Measurements from ENCODE around the gene CCL11. TPM values are rescaled to one million over a fixed set of nuclear protein-coding genes. Genes with fewer than 3 reads are reported as not detected.

The CCL11 gene
- total RNA-seq, 4 donors from 2014 or later: not detected

- Histone ChIP-seq H3K4me1 (peaks cover 58% of the 10 kb centered on the region), H3K9me3 (no peaks in the 10 kb centered on the region), H3K36me3 (no peaks in the 10 kb centered on the region), H3K4me3 (no peak overlapping the region), H3K27ac (peak overlapping the region; percentile 10), H3K27me3 (no peaks in the 10 kb centered on the region)
- 50% methylated on average over 7 of the region's 7 CpGs for WGBS
- TF ChIP-seq CTCF (IDR thresholded peaks at IDR 0.05): no peak
- no peak for TF ChIP-seq EP300 (IDR thresholded peaks at IDR 0.05)
- no peak for TF ChIP-seq POLR2AphosphoS5 (IDR thresholded peaks at IDR 0.05)
- DNase-seq (ENCODE audit: low spot score in 2 of 2): no peak
Measured at GRCh38 chr17:34243364-34244320, 41.9 kb upstream of the CCL11 start.

- Histone ChIP-seq H3K4me1 (peaks cover 62% of the 10 kb centered on the region), H3K9me3 (no peaks in the 10 kb centered on the region), H3K27ac (no peak overlapping the region), H3K36me3 (no peaks in the 10 kb centered on the region), H3K4me3 (no peak overlapping the region), H3K27me3 (no peaks in the 10 kb centered on the region)
- WGBS: 78% methylated on average over 6 of the region's 6 CpGs
- TF ChIP-seq POLR2A (IDR thresholded peaks at IDR 0.05): no peak
- DNase-seq (ENCODE audit: low spot score in 2 of 2): no peak
Measured at GRCh38 chr17:34245351-34245905, 40.1 kb upstream of the CCL11 start.

GRCh38 chr17:34246446-34246845 lies 39.1 kb upstream of the CCL11 start:
- Histone ChIP-seq H3K27ac (no peak overlapping the region), H3K4me1 (peaks cover 60% of the 10 kb centered on the region), H3K27me3 (no peaks in the 10 kb centered on the region), H3K36me3 (no peaks in the 10 kb centered on the region), H3K9me3 (no peaks in the 10 kb centered on the region), H3K4me3 (no peak overlapping the region)
- WGBS: 86% methylated on average over 1 of the region's 1 CpG
- no peak for TF ChIP-seq EP300 (IDR thresholded peaks at IDR 0.05)
- TF ChIP-seq CTCF (IDR thresholded peaks at IDR 0.05): no peak
- TF ChIP-seq POLR2AphosphoS5 (IDR thresholded peaks at IDR 0.05): no peak
- no peak for TF ChIP-seq POLR2A (IDR thresholded peaks at IDR 0.05)
- DNase-seq (ENCODE audit: low spot score in 2 of 2): no peak

GRCh38 chr17:34246881-34247280 lies 38.7 kb upstream of the CCL11 start:
- 79% methylated on average over 3 of the region's 3 CpGs for WGBS
- Histone ChIP-seq H3K4me3 (no peak overlapping the region), H3K27me3 (no peaks in the 10 kb centered on the region), H3K9me3 (no peaks in the 10 kb centered on the region), H3K4me1 (peaks cover 60% of the 10 kb centered on the region), H3K36me3 (no peaks in the 10 kb centered on the region), H3K27ac (no peak overlapping the region)
- no peak for TF ChIP-seq POLR2A (IDR thresholded peaks at IDR 0.05)
- no peak for TF ChIP-seq CTCF (IDR thresholded peaks at IDR 0.05)
- no peak for TF ChIP-seq POLR2AphosphoS5 (IDR thresholded peaks at IDR 0.05)
- no peak for TF ChIP-seq EP300 (IDR thresholded peaks at IDR 0.05)
- DNase-seq (ENCODE audit: low spot score in 2 of 2): no peak

- Histone ChIP-seq H3K27ac (no peak overlapping the region), H3K36me3 (no peaks in the 10 kb centered on the region), H3K4me3 (no peak overlapping the region), H3K4me1 (peaks cover 64% of the 10 kb centered on the region), H3K9me3 (no peaks in the 10 kb centered on the region), H3K27me3 (no peaks in the 10 kb centered on the region)
- no peak for DNase-seq (ENCODE audit: low spot score in 2 of 2)
- TF ChIP-seq POLR2AphosphoS5 (IDR thresholded peaks at IDR 0.05) (no peak), EP300 (IDR thresholded peaks at IDR 0.05) (no peak), POLR2A (IDR thresholded peaks at IDR 0.05) (no peak), CTCF (IDR thresholded peaks at IDR 0.05) (no peak)
- 62% methylated on average over 6 of the region's 6 CpGs for WGBS
Measured at GRCh38 chr17:34248511-34249024, 37.0 kb upstream of the CCL11 start.
